ENCODE measurements around the gene LRSAM1.

Gene LRSAM1

GRCh38 chr9:127509955-127510299 lies 58.6 kb downstream of the LRSAM1 start:
- no peak for DNase-seq (ENCODE audit: low read depth in 2 of 2, low spot score in 1 of 2)

- DNase-seq (ENCODE audit: low read depth in 2 of 2, low spot score in 1 of 2) = no peak
These were observed 63.2 kb downstream of the LRSAM1 start for GRCh38 chr9:127514468-127514867.

- DNase-seq (ENCODE audit: low read depth in 2 of 2, low spot score in 1 of 2) = no peak
These were observed 65.7 kb downstream of the LRSAM1 start for GRCh38 chr9:127516835-127517607.

DNA sequence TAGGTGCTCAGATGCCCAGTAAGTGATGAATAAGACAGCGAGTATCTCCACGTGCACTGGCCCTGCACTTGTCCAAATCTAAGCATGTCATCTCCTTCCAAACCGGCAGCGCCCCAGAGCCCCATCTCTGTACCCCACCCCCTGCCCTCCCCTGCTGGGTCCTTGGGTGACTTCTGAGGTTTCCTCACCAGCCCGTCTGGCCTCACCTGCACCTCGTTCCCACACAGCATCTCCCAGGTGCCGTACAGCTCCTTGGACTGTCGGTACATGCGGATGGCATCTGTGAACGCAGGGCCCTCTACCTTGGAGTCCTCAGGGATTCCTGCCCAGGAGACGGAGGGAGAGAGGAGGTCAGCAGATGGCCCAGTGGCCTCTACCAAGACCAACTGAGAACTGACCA lies 66.3 kb downstream of the LRSAM1 start:
- no peak for DNase-seq (ENCODE audit: low read depth in 2 of 2, low spot score in 1 of 2)

GRCh38 chr9:127518091-127518856 lies 67.0 kb downstream of the LRSAM1 start:
- DNase-seq (ENCODE audit: low read depth in 2 of 2, low spot score in 1 of 2) = no peak

- no peak for DNase-seq (ENCODE audit: low read depth in 2 of 2, low spot score in 1 of 2)
These were observed 68.2 kb downstream of the LRSAM1 start for GRCh38 chr9:127519301-127520166.

GRCh38 chr9:127520941-127521918 lies 69.9 kb downstream of the LRSAM1 start:
- no peak for DNase-seq (ENCODE audit: low read depth in 2 of 2, low spot score in 1 of 2)

GRCh38 chr9:127521919-127522304 lies 70.6 kb downstream of the LRSAM1 start:
- DNase-seq (ENCODE audit: low read depth in 2 of 2, low spot score in 1 of 2) = no peak

GRCh38 chr9:127522727-127523126 lies 71.4 kb downstream of the LRSAM1 start:
- no peak for DNase-seq (ENCODE audit: low read depth in 2 of 2, low spot score in 1 of 2)

DNA sequence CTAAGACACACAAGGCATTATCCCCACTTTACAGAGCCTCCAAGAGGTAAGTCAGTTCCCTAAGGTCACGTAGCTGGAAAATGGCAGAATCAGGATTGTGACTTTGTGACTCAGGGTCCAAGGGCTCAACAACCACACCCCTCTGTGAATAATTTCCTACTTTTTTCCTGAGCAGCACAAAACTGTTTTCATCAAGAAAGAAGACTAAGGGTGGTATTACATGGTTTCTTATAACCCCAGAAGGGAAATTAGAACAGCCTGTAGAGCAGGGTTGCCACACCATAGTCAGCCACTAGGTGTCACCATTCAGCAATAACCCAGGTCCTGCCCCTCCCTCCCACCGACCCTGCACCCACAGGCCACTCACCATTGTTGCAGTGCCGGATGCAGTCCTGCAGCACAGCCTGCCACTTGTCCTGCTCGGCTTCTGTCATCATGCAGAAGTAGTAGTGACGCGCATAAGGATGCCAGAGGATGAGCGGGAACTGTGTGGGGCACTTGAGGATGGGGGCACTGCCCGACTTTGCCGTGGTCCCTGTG lies 72.1 kb downstream of the LRSAM1 start:
- DNase-seq (ENCODE audit: low read depth in 2 of 2, low spot score in 1 of 2) = no peak

DNA sequence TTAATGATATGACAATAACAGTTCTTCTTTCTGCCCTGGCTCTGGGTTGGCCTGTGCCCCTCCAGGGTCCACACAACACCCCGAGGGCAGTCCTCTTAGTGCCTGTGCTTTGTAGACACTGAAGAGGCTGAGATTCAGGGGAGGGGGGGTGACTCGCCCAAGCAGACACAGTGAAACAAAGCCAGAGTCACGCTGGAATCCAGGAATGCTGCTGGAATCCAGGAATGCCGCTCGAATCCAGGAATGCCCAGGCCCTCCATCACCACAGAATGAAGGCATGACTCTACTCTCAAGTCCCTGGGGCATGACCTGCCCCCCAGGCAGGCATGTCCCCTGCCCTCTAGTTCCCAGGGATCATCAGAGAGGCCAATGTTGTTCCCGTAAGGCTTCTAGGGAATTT lies 73.1 kb downstream of the LRSAM1 start:
- DNase-seq (ENCODE audit: low read depth in 2 of 2, low spot score in 1 of 2) = no peak

DNA sequence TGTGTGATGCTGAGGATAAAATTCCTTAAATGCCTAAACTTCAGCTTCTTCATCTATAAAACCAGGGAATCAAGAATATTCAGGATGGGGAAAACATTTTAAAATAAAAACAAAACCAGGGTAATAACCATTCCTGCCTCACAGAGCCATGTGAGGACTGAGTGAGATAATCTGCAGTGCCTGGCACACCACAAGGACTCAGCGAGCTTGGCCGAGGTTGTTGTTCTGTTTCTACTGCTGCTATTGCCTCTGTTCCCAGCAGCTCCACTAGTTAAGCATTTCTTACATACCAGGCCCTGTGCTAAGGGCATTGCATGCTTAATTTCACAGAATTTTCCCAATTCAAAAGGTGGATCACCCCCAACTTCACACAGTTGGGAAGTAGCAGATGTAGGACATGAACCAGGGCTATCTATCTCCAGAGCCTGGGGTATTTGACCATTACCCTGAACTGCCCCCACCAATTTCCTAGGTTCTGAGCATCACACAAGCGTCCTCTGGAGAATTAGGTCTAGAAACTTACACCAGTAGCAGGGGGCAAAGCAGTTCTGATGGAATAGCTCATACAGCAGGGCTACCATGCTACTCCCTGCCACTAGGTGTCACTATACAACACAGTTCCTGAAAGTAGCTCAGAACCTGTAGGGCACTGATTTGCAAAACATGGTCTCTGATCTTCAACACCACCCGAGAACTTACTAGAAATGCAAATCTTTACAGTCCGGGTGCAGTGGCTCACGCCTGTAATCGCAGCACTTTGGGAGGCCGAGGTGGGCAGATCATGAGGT lies 74.3 kb downstream of the LRSAM1 start:
- no peak for DNase-seq (ENCODE audit: low read depth in 2 of 2, low spot score in 1 of 2)

DNA sequence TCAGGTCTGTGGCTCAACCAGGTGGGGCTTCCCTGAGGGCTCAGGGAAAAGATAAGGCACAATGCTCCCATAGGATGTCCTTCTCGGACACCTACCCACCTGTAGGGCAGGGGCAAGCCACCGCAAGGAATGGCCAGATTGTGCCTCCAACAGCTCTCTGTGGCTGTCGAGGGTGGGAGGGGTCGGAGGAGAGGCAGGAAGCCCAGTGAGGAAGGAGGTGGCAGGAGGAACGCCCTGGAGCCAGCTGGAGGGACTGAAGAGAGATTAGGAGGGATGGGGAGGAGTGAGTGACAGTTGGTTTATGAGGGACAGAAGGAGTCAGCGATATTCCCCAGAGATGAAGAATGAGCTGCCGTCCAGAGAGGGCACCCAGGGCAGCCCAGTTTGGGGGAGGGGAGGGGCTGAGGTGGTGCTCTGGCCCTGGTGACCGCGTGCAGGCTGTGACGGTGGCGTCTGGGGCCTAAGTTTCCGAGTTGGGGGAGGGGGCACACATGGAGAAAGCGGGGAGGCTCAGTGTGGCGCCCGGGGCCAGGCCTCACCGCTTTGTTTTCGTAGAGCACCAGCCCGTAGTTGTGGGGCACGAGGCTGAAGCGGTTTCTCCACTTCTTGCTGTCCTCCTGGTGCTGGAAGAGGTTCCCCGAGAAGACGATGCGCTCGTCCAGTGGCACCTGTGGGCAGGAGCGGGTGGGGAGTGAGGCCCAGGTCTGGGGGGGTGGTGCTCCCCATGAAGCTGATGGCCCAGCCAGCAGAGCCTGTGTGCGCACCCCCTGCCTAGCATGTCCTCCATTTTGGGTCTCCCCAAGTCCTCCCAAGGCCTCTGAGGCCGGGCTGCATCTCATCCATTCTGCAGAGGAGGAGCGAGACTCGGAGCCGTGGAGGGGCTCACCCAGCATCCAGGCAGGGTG lies 75.6 kb downstream of the LRSAM1 start:
- no peak for DNase-seq (ENCODE audit: low read depth in 2 of 2, low spot score in 1 of 2)

DNA sequence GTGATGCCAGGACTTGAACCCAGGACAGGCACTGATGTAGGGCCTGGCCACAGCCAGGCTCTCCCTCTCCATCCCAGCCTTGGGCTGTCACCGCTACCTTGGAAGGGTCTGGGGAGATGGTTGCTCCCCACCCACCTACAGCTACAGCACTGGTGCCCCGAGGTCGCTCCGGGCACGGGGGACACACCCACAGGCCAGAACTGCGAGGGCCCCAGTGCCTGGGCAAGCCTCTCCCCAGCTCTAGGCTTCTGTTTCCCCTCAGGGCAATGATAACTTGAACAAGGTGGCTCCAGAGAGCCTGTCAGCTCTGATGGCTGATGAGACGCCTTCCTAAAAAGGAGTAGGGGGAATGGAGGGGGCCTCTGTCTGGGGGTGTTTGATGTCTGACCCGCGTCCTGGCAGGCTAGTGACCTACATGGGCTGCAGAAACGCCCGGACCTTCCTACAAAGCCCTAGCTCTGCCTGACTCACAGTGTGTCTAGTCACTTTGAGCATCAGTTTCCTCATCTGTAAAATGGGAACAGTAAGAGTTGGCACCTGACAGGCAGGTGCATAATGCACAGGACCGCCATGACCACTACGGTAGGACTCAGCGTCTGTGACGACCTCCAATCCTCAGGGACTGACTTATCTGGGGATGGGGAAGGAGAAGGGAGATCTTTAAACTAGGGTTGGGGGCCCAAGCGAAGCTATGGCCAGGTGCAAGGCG lies 76.4 kb downstream of the LRSAM1 start:
- DNase-seq (ENCODE audit: low read depth in 2 of 2, low spot score in 1 of 2) = no peak

DNA sequence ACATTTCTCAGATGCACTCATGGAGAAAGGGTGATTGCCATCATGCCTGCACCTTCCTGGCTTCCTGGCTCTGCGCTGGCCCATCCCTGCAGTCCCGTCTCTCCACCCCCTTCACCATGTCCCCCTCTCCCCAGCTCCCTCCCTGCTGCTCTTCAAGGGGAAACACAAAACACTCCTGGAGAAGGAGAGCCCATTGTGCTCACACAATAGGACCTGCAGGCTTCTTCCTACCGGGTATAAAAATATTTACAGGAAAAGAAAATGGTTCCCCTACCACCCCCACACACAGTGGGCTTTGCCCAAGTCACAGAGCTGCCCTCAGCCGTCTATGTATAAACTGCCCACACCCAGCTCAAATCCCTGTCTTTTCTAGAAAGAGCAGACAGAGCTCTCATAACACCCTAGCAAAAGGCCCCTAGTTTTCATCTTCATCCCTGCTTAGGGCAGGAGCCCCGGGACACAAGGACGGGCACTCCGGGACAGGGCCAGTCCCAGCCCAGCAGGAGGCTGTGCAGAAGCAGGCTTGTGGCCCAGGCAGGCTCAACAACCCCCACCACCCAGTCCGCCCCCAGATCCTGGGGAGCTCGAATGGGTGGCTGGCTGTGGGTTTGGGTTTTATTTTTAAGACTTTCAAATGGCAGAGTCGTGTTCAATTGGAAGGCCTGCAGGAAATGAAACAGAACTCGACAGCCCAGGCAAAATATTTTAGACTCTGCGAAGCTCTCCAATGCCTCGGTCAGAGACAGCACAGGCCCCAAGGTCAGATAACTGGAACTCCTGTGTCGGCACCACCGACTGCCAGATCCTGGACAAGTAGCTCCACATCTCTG lies 77.3 kb downstream of the LRSAM1 start:
- no peak for DNase-seq (ENCODE audit: low read depth in 2 of 2, low spot score in 1 of 2)

GRCh38 chr9:127529671-127530070 lies 78.4 kb downstream of the LRSAM1 start:
- no peak for DNase-seq (ENCODE audit: low read depth in 2 of 2, low spot score in 1 of 2)
